Measurements from ENCODE around the gene ITSN1.

ITSN1 gene

DNA sequence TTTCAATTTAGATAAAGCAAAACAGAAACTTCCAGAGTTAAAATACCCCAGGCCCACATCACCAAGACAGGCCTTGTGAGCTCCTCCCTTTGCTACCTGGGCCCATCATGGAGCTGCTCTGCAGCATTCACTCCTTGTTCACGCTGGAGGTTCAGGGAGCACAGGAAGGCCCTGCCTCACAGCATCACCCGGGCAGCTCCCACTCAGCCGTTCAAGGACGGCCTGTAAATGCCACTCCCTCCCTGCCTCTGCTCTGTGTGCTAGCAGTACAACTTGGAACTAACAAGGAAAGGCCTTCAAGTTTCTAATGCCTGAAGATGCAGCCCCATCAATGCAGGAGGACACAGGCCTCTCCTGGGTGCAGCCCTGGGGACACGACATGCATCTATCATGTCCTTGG lies 261.7 kb downstream of the ITSN1 start:
- H3K4me1 ChIP-seq (ENCODE audit: control insufficient read depth in 1 of 2, insufficient read depth in 1 of 2, low read depth in 1 of 2, low read length in 1 of 2): no peaks in the 10 kb centered on the region
- no peaks in the 10 kb centered on the region for H3K27me3 ChIP-seq
- H3K36me3 ChIP-seq: peaks cover 78% of the 10 kb centered on the region
- H3K9me3 ChIP-seq: no peaks in the 10 kb centered on the region
- no peak overlapping the region for H3K27ac ChIP-seq
- TF ChIP-seq, protein P1, sequence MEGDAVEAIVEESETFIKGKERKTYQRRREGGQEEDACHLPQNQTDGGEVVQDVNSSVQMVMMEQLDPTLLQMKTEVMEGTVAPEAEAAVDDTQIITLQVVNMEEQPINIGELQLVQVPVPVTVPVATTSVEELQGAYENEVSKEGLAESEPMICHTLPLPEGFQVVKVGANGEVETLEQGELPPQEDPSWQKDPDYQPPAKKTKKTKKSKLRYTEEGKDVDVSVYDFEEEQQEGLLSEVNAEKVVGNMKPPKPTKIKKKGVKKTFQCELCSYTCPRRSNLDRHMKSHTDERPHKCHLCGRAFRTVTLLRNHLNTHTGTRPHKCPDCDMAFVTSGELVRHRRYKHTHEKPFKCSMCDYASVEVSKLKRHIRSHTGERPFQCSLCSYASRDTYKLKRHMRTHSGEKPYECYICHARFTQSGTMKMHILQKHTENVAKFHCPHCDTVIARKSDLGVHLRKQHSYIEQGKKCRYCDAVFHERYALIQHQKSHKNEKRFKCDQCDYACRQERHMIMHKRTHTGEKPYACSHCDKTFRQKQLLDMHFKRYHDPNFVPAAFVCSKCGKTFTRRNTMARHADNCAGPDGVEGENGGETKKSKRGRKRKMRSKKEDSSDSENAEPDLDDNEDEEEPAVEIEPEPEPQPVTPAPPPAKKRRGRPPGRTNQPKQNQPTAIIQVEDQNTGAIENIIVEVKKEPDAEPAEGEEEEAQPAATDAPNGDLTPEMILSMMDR (IDR thresholded peaks at IDR 0.05): no peak
- H3K4me3 ChIP-seq (ENCODE audit: low read depth in 1 of 2, low read length in 1 of 2): no peak overlapping the region

DNA sequence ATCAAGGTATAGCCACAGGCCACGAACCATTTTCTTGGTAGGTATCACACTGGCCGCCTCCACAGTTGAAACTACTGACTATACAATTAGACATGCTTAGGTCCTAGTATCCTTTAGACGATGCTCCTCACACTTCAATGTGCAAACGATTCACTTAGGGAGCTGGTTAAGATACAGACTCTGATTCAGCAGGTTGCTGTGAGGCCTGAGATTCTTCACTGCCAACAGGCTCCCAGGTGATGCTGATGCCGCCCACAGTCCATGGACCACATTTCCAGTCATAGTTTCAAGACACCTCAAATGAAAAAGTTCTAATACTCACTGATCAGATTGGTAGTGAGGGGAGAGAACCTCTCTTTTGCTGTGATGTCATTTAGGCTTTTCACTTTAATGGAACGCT lies 266.5 kb downstream of the ITSN1 start:
- TF ChIP-seq, protein P1 (IDR thresholded peaks at IDR 0.05): no peak
- H3K36me3 ChIP-seq: peaks cover 94% of the 10 kb centered on the region
- H3K4me3 ChIP-seq (ENCODE audit: low read depth in 1 of 2, low read length in 1 of 2): no peak overlapping the region
- no peak overlapping the region for H3K27ac ChIP-seq
- no peaks in the 10 kb centered on the region for H3K9me3 ChIP-seq
- H3K27me3 ChIP-seq: no peaks in the 10 kb centered on the region
- no peaks in the 10 kb centered on the region for H3K4me1 ChIP-seq (ENCODE audit: control insufficient read depth in 1 of 2, insufficient read depth in 1 of 2, low read depth in 1 of 2, low read length in 1 of 2)

DNA sequence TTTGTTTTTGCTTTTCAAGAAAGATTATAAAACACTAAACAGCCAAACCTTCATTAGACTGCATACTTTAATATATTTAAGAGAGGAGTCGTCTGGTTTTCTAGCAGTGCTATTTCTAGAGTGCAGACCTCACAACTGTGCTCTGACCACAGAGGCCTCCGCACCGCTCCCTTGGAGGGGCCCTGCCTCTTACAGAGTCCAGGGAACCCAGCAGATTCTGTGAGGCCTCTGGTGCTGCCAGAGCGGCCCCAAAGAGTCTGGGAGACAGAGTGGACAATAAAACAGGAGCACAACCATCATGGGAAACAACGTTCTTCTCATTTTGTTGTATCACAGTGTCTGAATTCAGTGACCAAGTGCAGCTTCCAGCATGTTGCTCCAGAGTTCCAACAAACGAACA lies 267.5 kb downstream of the ITSN1 start:
- H3K36me3 ChIP-seq: peaks cover 85% of the 10 kb centered on the region

DNA sequence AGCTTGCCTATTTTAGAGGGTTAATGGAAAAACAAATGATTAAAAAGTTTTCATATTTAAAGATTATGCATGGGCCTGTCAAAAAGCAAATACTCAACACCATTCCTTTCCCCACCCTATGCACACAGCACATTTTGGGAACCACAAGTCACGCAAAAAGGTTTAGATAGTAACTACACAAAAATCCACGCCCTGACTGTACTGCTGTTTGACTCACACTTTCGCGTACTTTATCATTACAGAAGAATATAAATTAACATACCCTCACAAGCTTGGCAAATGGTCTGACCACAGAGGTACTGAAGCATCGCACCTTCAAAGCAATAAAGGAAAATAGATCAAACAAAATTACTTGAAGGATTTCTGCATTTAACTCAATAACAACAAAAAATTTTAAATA lies 271.9 kb downstream of the ITSN1 start:
- Histone ChIP-seq H3K27me3 (no peaks in the 10 kb centered on the region), H3K4me3 (ENCODE audit: low read depth in 1 of 2, low read length in 1 of 2) (no peak overlapping the region), H3K36me3 (peaks cover 41% of the 10 kb centered on the region), H3K27ac (no peak overlapping the region), H3K4me1 (ENCODE audit: control insufficient read depth in 1 of 2, insufficient read depth in 1 of 2, low read depth in 1 of 2, low read length in 1 of 2) (peaks cover 17 to 19% of the 10 kb centered on the region in 2 experiments), H3K9me3 (no peaks in the 10 kb centered on the region)
- TF ChIP-seq, protein P1 (IDR thresholded peaks at IDR 0.05): no peak

More for the DNA sequence above, 267.5 kb downstream of the ITSN1 start:
- Histone ChIP-seq H3K4me3 (ENCODE audit: low read depth in 1 of 2, low read length in 1 of 2) (no peak overlapping the region), H3K9me3 (no peaks in the 10 kb centered on the region), H3K27ac (no peak overlapping the region), H3K4me1 (ENCODE audit: control insufficient read depth in 1 of 2, insufficient read depth in 1 of 2, low read depth in 1 of 2, low read length in 1 of 2) (peaks cover 3 to 6% of the 10 kb centered on the region in 2 experiments), H3K27me3 (no peaks in the 10 kb centered on the region)
- TF ChIP-seq, protein P1 (IDR thresholded peaks at IDR 0.05): no peak

DNA sequence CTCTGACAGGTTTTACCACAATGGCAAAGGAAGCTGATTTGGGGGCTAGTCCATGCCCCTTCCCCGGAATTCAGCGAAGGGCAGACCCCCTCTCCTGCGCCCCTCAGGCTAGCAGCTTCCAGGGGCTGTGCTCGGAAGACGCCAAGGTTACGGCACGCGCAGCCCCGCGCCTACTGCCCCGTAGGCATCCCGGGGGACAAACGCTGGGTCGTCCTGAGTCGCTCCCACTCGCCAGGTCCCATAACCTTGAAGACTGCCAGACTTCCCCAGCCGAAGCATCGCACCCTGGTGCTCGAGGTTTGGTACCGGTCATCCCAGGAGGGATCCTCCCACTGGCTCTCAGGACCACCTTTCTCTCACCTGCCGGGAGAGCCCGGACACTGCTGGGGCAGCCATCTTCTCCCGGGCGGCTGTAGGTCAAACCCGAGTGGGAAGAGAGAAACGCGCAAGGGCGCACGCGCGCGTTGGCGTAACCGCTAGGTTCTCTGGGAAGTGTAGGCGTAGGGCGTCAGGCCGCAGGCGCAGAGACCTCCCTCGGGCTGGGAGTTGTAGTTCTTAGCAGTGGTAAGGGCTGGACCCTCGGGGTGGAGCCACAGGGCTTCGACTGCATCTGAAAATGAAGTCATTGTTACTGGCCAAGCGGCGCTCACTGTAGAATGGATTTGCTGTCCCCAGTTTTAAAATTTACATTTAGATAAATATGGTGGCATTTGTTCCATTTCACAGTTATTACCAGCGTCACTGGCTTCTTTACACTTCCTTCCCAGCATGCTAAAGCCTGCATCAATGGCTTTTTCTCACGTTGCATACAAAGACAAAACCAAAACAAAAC lies 273.3 kb downstream of the ITSN1 start, which contains the start of gene ATP5PO:
Gene ATP5PO (minus strand): TSS at position 437 of the 832 bp plus-strand sequence. CDS start 41 bp downstream, at position 396.
- H3K27ac ChIP-seq: peak within 1 kb of the TSS; percentile 63
- TF ChIP-seq, protein P1 (IDR thresholded peaks at IDR 0.05): no peak
- no peaks in the 10 kb centered on the region for H3K9me3 ChIP-seq
- peaks cover 28% of the 10 kb centered on the region for H3K36me3 ChIP-seq
- H3K27me3 ChIP-seq: no peaks in the 10 kb centered on the region
- peaks cover 17 to 19% of the 10 kb centered on the region in 2 experiments for H3K4me1 ChIP-seq (ENCODE audit: control insufficient read depth in 1 of 2, insufficient read depth in 1 of 2, low read depth in 1 of 2, low read length in 1 of 2)
- peak within 1 kb of the TSS; percentile 85 to 95 for H3K4me3 ChIP-seq (ENCODE audit: low read depth in 1 of 2, low read length in 1 of 2)
